IPS-NIHi7 (cell line): Measurements from ENCODE around the gene TTLL7.
"Not testable (repeated sequence)": the region's sequence is repeated elsewhere in the genome, so short reads cannot be mapped to it uniquely, and the experiment has no call there.

Experiments
- DNase-seq: peaks from one replicate; pipeline ENCODE4 v3.0.0; 2012; ENCODE audit warnings: mixed read lengths; ENCODE audit errors: extremely low spot score

TTLL7 gene

DNA sequence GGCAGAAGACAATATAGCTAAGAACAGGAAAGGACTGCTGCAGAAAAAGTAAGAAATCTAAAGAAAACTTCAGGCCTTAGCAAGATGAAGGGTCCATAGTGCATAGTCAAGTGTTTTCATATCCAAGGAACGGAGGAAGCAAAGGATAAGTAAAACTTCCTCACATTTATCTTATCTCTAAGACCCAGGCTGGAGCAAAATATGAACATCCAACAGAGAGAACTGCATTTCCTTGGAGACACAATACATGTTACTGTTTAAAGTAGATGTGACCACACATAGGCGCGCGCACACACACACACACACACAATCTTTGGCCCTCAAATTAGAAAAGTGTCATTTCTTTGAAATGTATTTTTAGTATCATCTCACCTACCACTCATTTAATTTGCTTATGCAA lies 66.7 kb downstream of the TTLL7 start:
- no peak for DNase-seq

DNA sequence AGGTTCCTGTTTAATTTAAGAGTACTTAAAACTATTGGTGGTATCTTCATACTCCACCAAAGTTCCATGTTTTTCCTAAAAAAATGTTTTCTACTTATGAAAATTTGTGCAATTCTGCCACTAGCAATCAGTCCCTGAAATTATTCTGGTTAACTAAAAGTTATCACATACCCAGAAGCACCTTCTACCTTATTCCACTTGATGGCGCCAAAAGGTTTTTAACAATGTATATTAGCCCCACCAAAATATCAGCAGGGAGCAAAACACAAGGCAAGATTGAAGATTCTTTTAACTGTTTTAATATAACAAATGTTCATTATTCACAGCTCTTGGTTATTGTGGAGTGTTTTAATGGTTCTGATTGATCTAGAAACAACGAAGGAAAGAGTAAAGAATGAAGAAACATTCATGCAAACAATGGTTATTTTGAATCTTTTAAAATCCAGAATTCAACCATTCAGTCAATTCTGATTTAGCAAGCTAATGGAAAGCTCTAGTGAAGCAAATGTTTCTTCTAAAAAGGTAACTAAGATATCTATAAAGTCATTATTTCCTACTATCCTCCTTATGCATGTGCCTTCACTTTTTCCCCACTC lies 67.2 kb downstream of the TTLL7 start:
- DNase-seq = peak; percentile 46

GRCh38 chr1:83929184-83929583 lies 69.7 kb downstream of the TTLL7 start:
- DNase-seq = no peak

GRCh38 chr1:83928396-83928795 lies 70.5 kb downstream of the TTLL7 start:
- DNase-seq = no peak

GRCh38 chr1:83927701-83928100 lies 71.2 kb downstream of the TTLL7 start:
- DNase-seq = no peak

- no peak for DNase-seq
Measured at GRCh38 chr1:83927061-83927460, 71.9 kb downstream of the TTLL7 start.

GRCh38 chr1:83923553-83923952 lies 75.4 kb downstream of the TTLL7 start:
- no peak for DNase-seq

DNA sequence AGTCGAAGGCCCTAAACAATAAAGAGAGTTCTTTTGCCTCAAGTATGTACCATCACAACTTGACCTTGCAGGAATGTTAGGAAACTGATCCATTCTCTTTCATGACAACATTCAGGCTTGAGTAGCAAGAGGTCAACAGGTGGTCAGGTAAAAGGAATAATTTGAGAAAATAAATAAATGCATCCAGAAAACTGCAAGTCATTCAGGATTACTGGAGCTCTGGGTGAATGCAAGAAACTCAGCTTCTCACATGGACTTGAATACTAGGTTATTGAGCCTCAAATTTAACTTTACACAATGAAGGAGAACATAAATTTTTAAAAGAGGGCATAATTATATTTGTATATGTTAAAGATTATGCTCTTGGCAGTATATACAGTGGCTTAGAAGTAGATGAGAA lies 76.5 kb downstream of the TTLL7 start:
- no peak for DNase-seq

GRCh38 chr1:83920320-83920719 lies 78.6 kb downstream of the TTLL7 start:
- no peak for DNase-seq

DNA sequence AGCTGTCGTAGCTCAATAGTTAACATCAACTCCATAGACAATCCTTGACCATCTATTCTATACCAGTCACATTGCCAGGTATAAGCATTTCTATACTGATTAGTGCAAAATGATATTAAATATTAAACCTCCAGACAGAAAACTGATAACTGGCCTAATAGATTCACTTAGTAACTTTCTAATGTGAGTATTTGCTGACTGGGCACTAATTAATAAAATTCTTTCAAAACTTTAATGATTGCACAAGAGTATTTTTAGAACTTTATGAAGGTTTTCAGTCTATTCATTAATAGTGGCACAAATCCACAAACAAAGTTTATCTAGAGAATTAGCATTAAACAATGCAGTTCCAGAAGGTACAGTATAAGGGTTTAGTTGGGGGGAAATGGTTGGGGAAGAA lies 79.1 kb downstream of the TTLL7 start:
- DNase-seq = no peak

DNA sequence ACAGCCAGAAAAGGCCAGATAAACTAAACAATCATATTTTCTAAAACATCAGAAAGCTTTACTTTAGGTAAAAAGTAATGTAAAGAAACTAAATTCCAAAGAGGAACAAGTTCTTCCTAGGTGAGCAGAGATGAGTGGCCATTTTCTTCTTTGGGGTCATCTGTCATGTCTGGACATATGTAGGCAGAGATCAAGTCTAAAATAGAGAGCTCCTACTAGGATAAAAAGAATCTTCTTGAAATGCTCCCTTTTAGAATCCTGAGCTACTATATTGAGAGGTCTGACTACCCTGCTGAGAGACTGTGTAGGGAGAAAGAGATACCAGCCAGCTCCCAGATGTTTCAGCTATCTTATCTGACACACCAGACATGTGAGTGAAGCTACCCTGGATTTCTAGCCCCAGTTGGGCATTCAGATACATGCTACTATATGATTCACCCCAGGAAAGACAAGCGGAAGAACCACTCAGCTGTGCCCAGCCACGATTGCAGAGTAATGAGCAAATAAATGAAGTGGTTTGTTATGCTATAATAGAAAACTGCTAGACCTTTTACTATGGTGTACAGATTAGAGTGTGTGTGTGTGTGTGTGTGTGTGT lies 80.1 kb downstream of the TTLL7 start:
- DNase-seq = no peak

DNA sequence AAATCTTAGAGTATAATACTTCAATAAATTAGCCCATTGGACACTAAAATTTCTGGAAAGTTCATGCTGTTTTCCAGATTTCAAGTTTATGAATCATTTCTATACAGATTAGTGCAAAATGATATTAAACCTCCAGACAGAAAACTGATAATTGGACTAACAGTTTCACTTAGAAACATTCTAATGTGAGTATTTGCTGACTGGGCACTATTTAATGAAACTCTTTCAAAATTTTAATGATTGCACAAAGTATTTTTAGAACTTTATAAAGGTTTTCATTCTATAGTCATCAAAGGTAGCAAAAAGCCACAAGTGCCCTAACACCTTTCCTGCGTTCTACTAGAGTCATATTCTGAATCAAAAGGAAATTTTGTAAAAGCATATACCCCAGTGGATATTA lies 81.0 kb downstream of the TTLL7 start:
- DNase-seq = no peak

DNA sequence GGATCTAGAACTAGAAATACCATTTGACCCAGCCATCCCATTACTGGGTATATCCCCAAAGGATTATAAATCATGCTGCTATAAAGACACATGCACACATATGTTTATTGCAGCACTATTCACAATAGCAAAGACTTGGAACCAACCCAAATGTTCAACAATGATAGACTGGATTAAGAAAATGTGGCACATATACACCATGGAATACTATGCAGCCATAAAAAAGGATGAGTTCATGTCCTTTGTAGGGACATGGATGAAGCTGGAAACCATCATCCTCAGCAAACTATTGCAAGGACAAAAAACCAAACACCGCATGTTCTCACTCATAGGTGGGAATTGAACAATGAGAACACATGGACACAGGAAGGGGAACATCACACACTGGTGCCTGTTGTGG lies 82.8 kb downstream of the TTLL7 start:
- DNase-seq = not testable (repeated sequence)

DNA sequence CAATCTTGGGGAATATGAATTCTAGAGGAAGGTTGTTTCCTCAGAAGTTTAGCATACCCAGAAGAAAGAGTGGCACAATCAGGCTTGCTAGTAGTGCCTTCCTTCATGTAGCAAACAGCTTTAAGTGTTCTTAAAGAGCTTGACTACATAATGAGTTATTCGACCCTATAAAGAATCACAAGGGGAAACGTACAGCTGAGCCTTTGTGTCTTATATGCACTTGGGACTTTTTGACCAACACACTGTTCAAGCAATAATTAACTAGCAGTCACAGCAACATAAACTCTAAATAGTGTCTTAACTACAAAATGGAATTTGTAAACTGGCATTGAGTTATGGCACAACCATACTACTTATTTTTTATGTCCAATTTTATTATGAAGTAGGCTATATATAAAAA lies 86.1 kb downstream of the TTLL7 start:
- DNase-seq = no peak

GRCh38 chr1:83910461-83910860 lies 88.5 kb downstream of the TTLL7 start:
- no peak for DNase-seq

- DNase-seq = no peak
Measured at GRCh38 chr1:83909687-83910086, 89.2 kb downstream of the TTLL7 start.

DNA sequence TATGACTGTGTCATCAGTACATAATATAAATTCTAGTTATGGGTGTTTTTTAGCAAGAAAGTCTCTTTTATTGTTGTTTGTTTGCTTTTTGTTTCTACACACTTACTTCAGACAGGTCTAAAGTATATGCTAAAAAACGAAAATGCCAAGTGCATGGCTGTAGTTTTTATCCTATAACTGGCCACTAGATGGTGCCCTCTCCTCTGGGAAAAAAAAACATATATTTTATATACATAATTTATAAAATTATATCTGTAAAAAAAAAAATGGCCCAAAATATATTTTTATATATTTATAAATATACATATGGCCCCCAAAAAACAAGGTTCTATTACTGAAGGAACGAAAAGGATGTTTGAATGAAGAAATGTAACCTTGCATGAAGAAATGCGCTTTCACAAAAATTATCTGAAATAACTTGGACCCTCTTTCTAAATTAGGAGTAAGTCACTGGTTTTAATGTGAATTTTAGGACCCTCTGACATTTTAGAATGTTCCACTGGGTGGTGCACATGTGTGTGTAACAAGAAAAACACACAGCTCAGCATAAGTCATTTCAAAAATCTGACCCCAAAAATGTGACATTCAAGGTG lies 93.5 kb downstream of the TTLL7 start:
- DNase-seq = no peak

DNA sequence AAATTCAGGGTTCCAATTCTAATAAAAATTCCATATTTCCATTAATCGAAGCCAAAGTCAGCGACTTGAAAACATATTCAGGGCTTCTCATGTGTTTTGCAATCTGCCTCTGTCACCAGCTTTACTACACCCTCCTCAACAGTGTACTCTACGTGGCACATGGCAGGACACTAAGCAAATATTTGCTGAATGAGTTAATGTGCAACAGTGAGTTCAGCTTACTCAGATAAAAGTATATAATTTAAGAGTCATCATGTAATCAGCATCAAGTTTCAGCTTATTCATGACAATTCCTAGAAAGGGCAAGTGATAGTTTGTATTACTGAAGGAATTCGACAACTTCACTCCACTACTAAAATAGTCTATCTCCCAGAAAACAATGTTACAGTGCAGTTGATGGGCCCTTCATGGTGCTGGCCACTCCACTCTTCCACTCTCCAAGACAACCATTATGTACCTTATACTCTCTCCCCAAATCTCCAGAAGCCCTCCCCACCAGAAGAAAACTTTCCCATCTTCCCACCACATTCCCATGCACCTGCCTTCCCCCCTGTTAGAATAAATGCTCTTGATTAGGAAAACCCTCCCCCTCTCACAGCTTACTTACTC lies 97.3 kb downstream of the TTLL7 start:
- DNase-seq = no peak

DNA sequence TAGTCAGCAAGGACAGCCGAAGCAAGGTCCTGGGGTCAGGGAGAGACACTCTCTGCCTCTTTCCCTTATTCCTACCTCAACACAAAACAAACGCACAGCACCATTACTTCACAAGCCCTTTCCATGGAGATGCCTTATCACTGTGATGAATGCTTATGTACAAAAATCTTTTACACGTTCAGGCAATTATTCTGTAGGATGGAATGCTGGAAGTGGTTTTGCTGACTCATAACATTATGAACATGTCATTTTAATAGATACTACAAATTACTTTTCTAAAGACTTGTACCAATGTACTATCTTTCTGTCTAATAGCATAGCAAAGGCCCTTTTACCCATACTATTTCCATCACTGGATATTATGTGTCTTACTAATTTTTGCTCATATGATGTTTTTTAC lies 98.4 kb downstream of the TTLL7 start:
- no peak for DNase-seq

DNA sequence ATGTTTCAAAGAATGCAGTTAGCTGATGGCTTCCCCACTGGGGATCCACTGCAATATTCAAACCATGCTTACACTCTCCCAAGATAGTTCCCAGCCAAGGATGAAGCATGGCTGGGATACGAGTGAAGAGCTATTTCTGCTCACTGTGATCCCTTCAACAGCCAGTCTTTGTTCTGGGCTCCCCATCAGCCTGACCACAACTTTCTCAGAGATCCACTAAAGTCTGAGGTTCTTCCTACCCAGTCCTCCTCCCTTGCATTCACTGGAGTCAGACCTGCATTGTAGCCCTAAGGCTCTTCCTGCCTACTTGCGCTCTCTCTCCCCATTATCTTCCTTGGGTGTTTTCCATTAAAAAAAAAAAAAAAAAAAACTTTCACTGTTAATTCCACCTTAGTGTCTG lies 101.4 kb downstream of the TTLL7 start:
- DNase-seq = no peak

DNA sequence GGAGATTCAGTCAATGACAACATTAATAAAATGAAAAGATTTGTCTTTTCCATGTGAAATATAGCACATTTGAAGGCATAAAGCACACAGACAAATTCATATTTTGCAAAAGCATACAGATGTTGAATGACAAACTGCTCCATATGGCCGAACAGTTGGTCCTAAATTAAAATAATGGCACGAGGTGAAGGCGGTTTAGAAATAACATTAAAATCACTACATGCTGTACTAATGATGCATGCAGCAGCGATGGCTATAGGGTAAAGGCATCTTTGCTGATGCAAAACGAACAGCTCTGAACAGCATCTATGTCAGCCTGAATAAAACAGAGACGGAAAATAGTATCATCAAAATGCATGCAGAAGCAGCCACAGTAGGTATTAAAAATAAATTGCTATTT lies 102.6 kb downstream of the TTLL7 start:
- DNase-seq = no peak

DNA sequence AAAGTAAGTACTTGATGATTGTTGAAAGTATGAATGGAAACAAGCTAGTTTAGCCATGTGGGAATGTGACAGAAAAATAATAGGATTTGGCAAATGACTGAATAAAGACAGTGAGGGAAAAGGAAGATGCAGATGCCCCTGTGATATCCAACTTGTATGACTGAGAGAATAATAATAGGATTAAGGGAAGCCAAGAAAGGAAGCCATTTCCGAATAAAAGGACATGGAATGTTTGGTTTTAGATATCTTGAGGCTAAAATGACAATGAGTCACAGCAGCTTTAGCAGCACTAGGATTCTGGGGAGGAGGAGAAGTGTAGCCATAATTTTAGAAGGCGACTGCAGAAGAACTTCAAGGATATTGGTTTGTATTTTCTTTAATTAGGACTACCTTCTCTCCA lies 109.2 kb downstream of the TTLL7 start:
- DNase-seq = no peak

- DNase-seq = no peak
Measured at GRCh38 chr1:83887483-83887882, 111.4 kb downstream of the TTLL7 start.
